IPS DF 4.7 (cell line): ENCODE results near the gene TNFRSF21.
"Not testable (repeated sequence)": the region's sequence is repeated elsewhere in the genome, so short reads cannot be mapped to it uniquely, and the experiment has no call there.

Experiments
- DNase-seq: peaks from one replicate; pipeline ENCODE4 v3.0.0-alpha.2; 2013; ENCODE audit warnings: low spot score; ENCODE audit errors: extremely low read depth

TNFRSF21 gene

GRCh38 chr6:47323887-47324286 is 14.2 kb upstream of the TNFRSF21 start:
- DNase-seq = no peak

- no peak for DNase-seq
These were observed 13.6 kb upstream of the TNFRSF21 start for GRCh38 chr6:47323321-47323720.

- DNase-seq = no peak
These were observed 11.9 kb upstream of the TNFRSF21 start for GRCh38 chr6:47321577-47321976.

- no peak for DNase-seq
These were observed 10.2 kb upstream of the TNFRSF21 start for GRCh38 chr6:47319867-47320266.

- DNase-seq = no peak
These were observed 9.7 kb upstream of the TNFRSF21 start for GRCh38 chr6:47319382-47319781.

GRCh38 chr6:47318236-47318989 is 8.7 kb upstream of the TNFRSF21 start:
- DNase-seq = no peak

- not testable (repeated sequence) for DNase-seq
These were observed 5.5 kb upstream of the TNFRSF21 start for GRCh38 chr6:47315181-47315580.

GRCh38 chr6:47310131-47310480 is 401 bp upstream of the TNFRSF21 start:
- DNase-seq = no peak

GRCh38 chr6:47308552-47309290 is 984 bp downstream of the TNFRSF21 start:
- no peak for DNase-seq

- DNase-seq = no peak
These were observed 1.5 kb downstream of the TNFRSF21 start for GRCh38 chr6:47308198-47308517.

GRCh38 chr6:47307362-47308197 is 2.1 kb downstream of the TNFRSF21 start:
- DNase-seq = no peak

GRCh38 chr6:47306887-47307286 is 2.8 kb downstream of the TNFRSF21 start:
- no peak for DNase-seq

- DNase-seq = no peak
These were observed 5.8 kb downstream of the TNFRSF21 start for GRCh38 chr6:47303861-47304260.

- no peak for DNase-seq
These were observed 6.4 kb downstream of the TNFRSF21 start for GRCh38 chr6:47303342-47303741.

GRCh38 chr6:47302043-47302442 is 7.7 kb downstream of the TNFRSF21 start:
- no peak for DNase-seq

GRCh38 chr6:47301441-47301840 is 8.3 kb downstream of the TNFRSF21 start:
- no peak for DNase-seq

- DNase-seq = no peak
These were observed 9.3 kb downstream of the TNFRSF21 start for GRCh38 chr6:47300417-47300816.

GRCh38 chr6:47299965-47300364 is 9.7 kb downstream of the TNFRSF21 start:
- no peak for DNase-seq

GRCh38 chr6:47298475-47298874 is 11.2 kb downstream of the TNFRSF21 start:
- DNase-seq = no peak

GRCh38 chr6:47294990-47295389 is 14.7 kb downstream of the TNFRSF21 start:
- no peak for DNase-seq

- DNase-seq = no peak
These were observed 16.8 kb downstream of the TNFRSF21 start for GRCh38 chr6:47292944-47293343.

GRCh38 chr6:47292027-47292426 is 17.7 kb downstream of the TNFRSF21 start:
- no peak for DNase-seq
